GM18951 (cell line): ENCODE data around the gene CDK4.

ENCODE experiments used
- POLR2A ChIP-seq: IDR thresholded peaks from 4 replicates; pipeline ENCODE4 v1.6.1; 2011; ENCODE audit warnings: mild to moderate bottlenecking; ENCODE audit not compliant: insufficient read length, insufficient read depth; ENCODE audit errors: extremely low read depth
- in situ Hi-C: fragments of 300-500 bp; cut with MboI; formaldehyde crosslinking; loops from one replicate; pipeline ENCODE4 v1.12.0; 2022; ENCODE audit warnings: low sequenced_read_pairs, mixed read lengths, inconsistent platforms; ENCODE audit not compliant: unreplicated experiment

CDK4 gene

GRCh38 chr12:57756406-57757341 lies 4.6 kb upstream of the CDK4 start:
- in situ Hi-C loops: no loop called here
- TF ChIP-seq POLR2A: no peak

- in situ Hi-C loops: no loop called here
- TF ChIP-seq POLR2A: no peak
Measured at GRCh38 chr12:57755454-57756372, 3.6 kb upstream of the CDK4 start.

- in situ Hi-C loops: no loop called here
- no peak for TF ChIP-seq POLR2A
Measured at GRCh38 chr12:57755194-57755453, 3.0 kb upstream of the CDK4 start.

- in situ Hi-C loops: no loop called here
- TF ChIP-seq POLR2A: no peak
Measured at GRCh38 chr12:57754411-57755193, 2.5 kb upstream of the CDK4 start, which contains the start of gene MARCHF9. Gene MARCHF9, plus strand, starts transcription at chr12:57755103. Its CDS starts 426 bp downstream, at chr12:57755529.

- TF ChIP-seq POLR2A: no peak
Measured at GRCh38 chr12:57753756-57754337, 1.7 kb upstream of the CDK4 start.

GRCh38 chr12:57752668-57753000 lies 524 bp upstream of the CDK4 start:
- in situ Hi-C loops: no loop called here
- TF ChIP-seq POLR2A: no peak

More at GRCh38 chr12:57753756-57754337, 1.7 kb upstream of the CDK4 start:
- in situ Hi-C loops: no loop called here

GRCh38 chr12:57751432-57751787 lies 700 bp downstream of the CDK4 start:
- TF ChIP-seq POLR2A: no peak
- in situ Hi-C loops: no loop called here

- in situ Hi-C loops: no loop called here
- no peak for TF ChIP-seq POLR2A
Measured at GRCh38 chr12:57750561-57751431, 1.3 kb downstream of the CDK4 start.

- in situ Hi-C loops: no loop called here
Measured at GRCh38 chr12:57749061-57749460, 3.0 kb downstream of the CDK4 start.

GRCh38 chr12:57746025-57746424 lies 6.1 kb downstream of the CDK4 start:
- TF ChIP-seq POLR2A: no peak
- in situ Hi-C loops: no loop called here

More at GRCh38 chr12:57749061-57749460, 3.0 kb downstream of the CDK4 start:
- no peak for TF ChIP-seq POLR2A

GRCh38 chr12:57745485-57745881 lies 6.6 kb downstream of the CDK4 start:
- in situ Hi-C loops: no loop called here
- peak; percentile 37 for TF ChIP-seq POLR2A

GRCh38 chr12:57744777-57745484 lies 7.2 kb downstream of the CDK4 start, which contains the start of gene TSPAN31:
Gene TSPAN31, plus strand, starts transcription at chr12:57745039. Its CDS starts 116 bp downstream, at chr12:57745155.
- in situ Hi-C loops: no loop called here

More at GRCh38 chr12:57744777-57745484, 7.2 kb downstream of the CDK4 start, which contains the start of gene TSPAN31:
- TF ChIP-seq POLR2A: peak; percentile 65
